Measurements from ENCODE around the gene UGT1A7. TPM values are rescaled to one million over a fixed set of nuclear protein-coding genes. Genes with fewer than 3 reads are reported as not detected.
"Not testable (repeated sequence)": the region's sequence is repeated elsewhere in the genome, so short reads cannot be mapped to it uniquely, and the experiment has no call there.

UGT1A7 gene
- total and polyA plus RNA-seq, 9 donors: 0.13 TPM; not detected in 8

- Histone ChIP-seq H3K4me3 (ENCODE audit: low read length) (no peak overlapping the region), H3K4me1 (ENCODE audit: control insufficient read depth, insufficient read depth, low read length) (no peaks in the 10 kb centered on the region), H3K9me3 (replicated peaks; ENCODE audit: control insufficient read depth, low read depth, low read length) (no peaks in the 10 kb centered on the region), H3K36me3 (ENCODE audit: control insufficient read depth, insufficient read depth, low read length) (no peaks in the 10 kb centered on the region), H3K27me3 (ENCODE audit: control insufficient read depth, insufficient read depth, low read length) (no peaks in the 10 kb centered on the region), H3K27ac (ENCODE audit: low read length) (no peak overlapping the region)
- DNase-seq: no peak
- 93% methylated on average over 38 of the region's 46 CpGs for WGBS (ENCODE audit: insufficient coverage)
Measured at GRCh38 chr2:233743464-233744259, 62.0 kb downstream of the UGT1A7 start.

GRCh38 chr2:233745073-233745755, 63.5 kb downstream of the UGT1A7 start:
- 52% methylated on average over 2 of the region's 5 CpGs for WGBS (ENCODE audit: insufficient coverage)
- Histone ChIP-seq H3K36me3 (ENCODE audit: control insufficient read depth, insufficient read depth, low read length) (no peaks in the 10 kb centered on the region), H3K27me3 (ENCODE audit: control insufficient read depth, insufficient read depth, low read length) (no peaks in the 10 kb centered on the region), H3K27ac (ENCODE audit: low read length) (no peak overlapping the region), H3K4me3 (ENCODE audit: low read length) (no peak overlapping the region), H3K4me1 (ENCODE audit: control insufficient read depth, insufficient read depth, low read length) (no peaks in the 10 kb centered on the region), H3K9me3 (replicated peaks; ENCODE audit: control insufficient read depth, low read depth, low read length) (no peaks in the 10 kb centered on the region)
- no peak for DNase-seq

- H3K4me1 ChIP-seq (ENCODE audit: control insufficient read depth, insufficient read depth, low read length); DNase-seq; H3K36me3 ChIP-seq (ENCODE audit: control insufficient read depth, insufficient read depth, low read length); H3K4me3 ChIP-seq (ENCODE audit: low read length); H3K27ac ChIP-seq (ENCODE audit: low read length); H3K9me3 ChIP-seq (replicated peaks; ENCODE audit: control insufficient read depth, low read depth, low read length); H3K27me3 ChIP-seq (ENCODE audit: control insufficient read depth, insufficient read depth, low read length): not testable (repeated sequence)
- 50% methylated on average over 1 of the region's 2 CpGs for WGBS (ENCODE audit: insufficient coverage)
Measured at GRCh38 chr2:233745838-233746237, 64.1 kb downstream of the UGT1A7 start.

GRCh38 chr2:233746475-233747282, 65.0 kb downstream of the UGT1A7 start:
- H3K27ac ChIP-seq (ENCODE audit: low read length): no peak overlapping the region
- no peak for DNase-seq
- no peaks in the 10 kb centered on the region for H3K36me3 ChIP-seq (ENCODE audit: control insufficient read depth, insufficient read depth, low read length)
- H3K4me3 ChIP-seq (ENCODE audit: low read length): no peak overlapping the region
- no peaks in the 10 kb centered on the region for H3K4me1 ChIP-seq (ENCODE audit: control insufficient read depth, insufficient read depth, low read length)
- WGBS (ENCODE audit: insufficient coverage): 82% methylated on average over 9 of the region's 10 CpGs
- H3K9me3 ChIP-seq (replicated peaks; ENCODE audit: control insufficient read depth, low read depth, low read length): no peaks in the 10 kb centered on the region
- no peaks in the 10 kb centered on the region for H3K27me3 ChIP-seq (ENCODE audit: control insufficient read depth, insufficient read depth, low read length)

- Histone ChIP-seq H3K9me3 (replicated peaks; ENCODE audit: control insufficient read depth, low read depth, low read length) (no peaks in the 10 kb centered on the region), H3K27me3 (ENCODE audit: control insufficient read depth, insufficient read depth, low read length) (no peaks in the 10 kb centered on the region), H3K27ac (ENCODE audit: low read length) (no peak overlapping the region), H3K4me3 (ENCODE audit: low read length) (no peak overlapping the region), H3K4me1 (ENCODE audit: control insufficient read depth, insufficient read depth, low read length) (no peaks in the 10 kb centered on the region), H3K36me3 (ENCODE audit: control insufficient read depth, insufficient read depth, low read length) (no peaks in the 10 kb centered on the region)
- DNase-seq: no peak
- WGBS (ENCODE audit: insufficient coverage): 100% methylated on average over 1 of the region's 6 CpGs
Measured at GRCh38 chr2:233747283-233747544, 65.5 kb downstream of the UGT1A7 start.

- not testable (repeated sequence) for DNase-seq
Measured at GRCh38 chr2:233750689-233751088, 69.0 kb downstream of the UGT1A7 start.

GRCh38 chr2:233751212-233752009, 69.7 kb downstream of the UGT1A7 start:
- not testable (repeated sequence) for H3K36me3 ChIP-seq (ENCODE audit: control insufficient read depth, insufficient read depth, low read length); H3K27ac ChIP-seq (ENCODE audit: low read length); H3K4me1 ChIP-seq (ENCODE audit: control insufficient read depth, insufficient read depth, low read length); DNase-seq; H3K9me3 ChIP-seq (replicated peaks; ENCODE audit: control insufficient read depth, low read depth, low read length); H3K27me3 ChIP-seq (ENCODE audit: control insufficient read depth, insufficient read depth, low read length); H3K4me3 ChIP-seq (ENCODE audit: low read length)
- WGBS (ENCODE audit: insufficient coverage): no CpG with 5 or more reads among the region's 2 CpGs

More at GRCh38 chr2:233750689-233751088, 69.0 kb downstream of the UGT1A7 start:
- H3K27me3 ChIP-seq (ENCODE audit: control insufficient read depth, insufficient read depth, low read length); H3K27ac ChIP-seq (ENCODE audit: low read length); H3K9me3 ChIP-seq (replicated peaks; ENCODE audit: control insufficient read depth, low read depth, low read length); H3K4me1 ChIP-seq (ENCODE audit: control insufficient read depth, insufficient read depth, low read length); H3K36me3 ChIP-seq (ENCODE audit: control insufficient read depth, insufficient read depth, low read length); H3K4me3 ChIP-seq (ENCODE audit: low read length): not testable (repeated sequence)
- WGBS (ENCODE audit: insufficient coverage): 92% methylated on average over 2 of the region's 2 CpGs

GRCh38 chr2:233754872-233755611, 73.3 kb downstream of the UGT1A7 start:
- Histone ChIP-seq H3K27ac (ENCODE audit: low read length) (no peak overlapping the region), H3K27me3 (ENCODE audit: control insufficient read depth, insufficient read depth, low read length) (no peaks in the 10 kb centered on the region), H3K9me3 (replicated peaks; ENCODE audit: control insufficient read depth, low read depth, low read length) (no peaks in the 10 kb centered on the region), H3K4me1 (ENCODE audit: control insufficient read depth, insufficient read depth, low read length) (no peaks in the 10 kb centered on the region), H3K4me3 (ENCODE audit: low read length) (no peak overlapping the region), H3K36me3 (ENCODE audit: control insufficient read depth, insufficient read depth, low read length) (no peaks in the 10 kb centered on the region)
- DNase-seq: no peak
- 92% methylated on average over 39 of the region's 44 CpGs for WGBS (ENCODE audit: insufficient coverage)

GRCh38 chr2:233756429-233757081, 74.9 kb downstream of the UGT1A7 start:
- H3K4me3 ChIP-seq (ENCODE audit: low read length): no peak overlapping the region
- no peaks in the 10 kb centered on the region for H3K27me3 ChIP-seq (ENCODE audit: control insufficient read depth, insufficient read depth, low read length)
- no peaks in the 10 kb centered on the region for H3K9me3 ChIP-seq (replicated peaks; ENCODE audit: control insufficient read depth, low read depth, low read length)
- WGBS (ENCODE audit: insufficient coverage): 75% methylated on average over 1 of the region's 7 CpGs
- no peaks in the 10 kb centered on the region for H3K4me1 ChIP-seq (ENCODE audit: control insufficient read depth, insufficient read depth, low read length)
- H3K27ac ChIP-seq (ENCODE audit: low read length): no peak overlapping the region
- H3K36me3 ChIP-seq (ENCODE audit: control insufficient read depth, insufficient read depth, low read length): no peaks in the 10 kb centered on the region
- DNase-seq: no peak

Measured in muscle of leg (tissue), 11 donors.